Astrocyte (in vitro differentiated cells and primary cell): Measurements from ENCODE around the gene DNAAF5. TPM values are rescaled to one million over a fixed set of nuclear protein-coding genes. Genes with fewer than 3 reads are reported as not detected.
A peak's percentile ranks its signal among the peaks of the same experiment; 100 is the strongest.

Experiments
- DNase-seq: peaks from one replicate; pipeline ENCODE4 v3.0.0-alpha.2; 2010; ENCODE audit warnings: low read depth
- FAIRE-seq: peaks from 2 replicates; lab custom pipeline; 2011; peaks lifted over from hg19 to GRCh38; lab: Jason Lieb, UNC
- H2AFZ ChIP-seq: 2 replicates; pipeline ENCODE4 v1.6.0; 2012; ENCODE audit warnings: low read depth, low read length, inconsistent platforms
- H3K27ac ChIP-seq: 2 replicates; pipeline ENCODE4 v1.5.1; 2011; ENCODE audit warnings: low read depth, low read length, inconsistent platforms
- H3K27me3 ChIP-seq: 2 replicates; pipeline ENCODE4 v1.6.0; 2011; ENCODE audit warnings: low read length, inconsistent platforms; ENCODE audit not compliant: insufficient read depth
- H3K36me3 ChIP-seq: 2 replicates; pipeline ENCODE4 v1.5.1; 2011; ENCODE audit warnings: low read length, inconsistent platforms; ENCODE audit not compliant: insufficient read depth
- H3K4me1 ChIP-seq: 2 replicates; pipeline ENCODE4 v1.5.1; 2011; ENCODE audit warnings: low read length, inconsistent platforms; ENCODE audit not compliant: insufficient read depth
- H3K4me2 ChIP-seq: 2 replicates; pipeline ENCODE4 v1.6.0; 2012; ENCODE audit warnings: low read length, inconsistent platforms
- H3K4me3 ChIP-seq: 2 replicates; pipeline ENCODE4 v1.5.1; 2011; ENCODE audit warnings: low read depth, mild to moderate bottlenecking, low read length, inconsistent platforms; ENCODE audit not compliant: insufficient read depth
- H3K79me2 ChIP-seq: 2 replicates; pipeline ENCODE4 v1.6.0; 2012; ENCODE audit warnings: mild to moderate bottlenecking, low read length, inconsistent platforms; ENCODE audit not compliant: insufficient read depth
- H3K9ac ChIP-seq: 2 replicates; pipeline ENCODE4 v1.6.0; 2012; ENCODE audit warnings: mild to moderate bottlenecking, low read length, inconsistent platforms
- H3K9me3 ChIP-seq: 2 replicates; pipeline ENCODE4 v1.5.1; 2012; ENCODE audit warnings: low read depth, mild to moderate bottlenecking, low read length, inconsistent platforms; ENCODE audit not compliant: insufficient read depth
- H4K20me1 ChIP-seq: 2 replicates; pipeline ENCODE4 v1.6.0; 2012; ENCODE audit warnings: low read length, inconsistent platforms; ENCODE audit not compliant: insufficient read depth
- H3K27ac Mint-ChIP-seq: one replicate; pipeline ENCODE4 v1.8.0; 2021; ENCODE audit warnings: mild to moderate bottlenecking, mixed read lengths; ENCODE audit not compliant: unreplicated experiment
- H3K27me3 Mint-ChIP-seq: one replicate; pipeline ENCODE4 v1.8.0; 2021; ENCODE audit warnings: low read depth, mixed read lengths; ENCODE audit not compliant: unreplicated experiment
- H3K36me3 Mint-ChIP-seq: one replicate; pipeline ENCODE4 v1.8.0; 2021; ENCODE audit warnings: low read depth, mixed read lengths; ENCODE audit not compliant: unreplicated experiment
- H3K4me1 Mint-ChIP-seq: one replicate; pipeline ENCODE4 v1.8.0; 2021; ENCODE audit warnings: low read depth, mixed read lengths; ENCODE audit not compliant: unreplicated experiment
- H3K4me3 Mint-ChIP-seq: one replicate; pipeline ENCODE4 v1.8.0; 2021; ENCODE audit warnings: mild to moderate bottlenecking, moderate library complexity, mixed read lengths; ENCODE audit not compliant: unreplicated experiment
- H3K9me3 Mint-ChIP-seq: one replicate; pipeline ENCODE4 v1.8.0; 2021; ENCODE audit warnings: mild to moderate bottlenecking, mixed read lengths; ENCODE audit not compliant: unreplicated experiment
- CTCF ChIP-seq: IDR thresholded peaks from 2 replicates; pipeline ENCODE4 v1.5.1; 2011; ENCODE audit warnings: low read depth, mild to moderate bottlenecking, inconsistent platforms, low read length, moderate library complexity; ENCODE audit not compliant: insufficient read depth
- EZH2 ChIP-seq: IDR thresholded peaks from 2 replicates; pipeline ENCODE4 v1.6.1; 2012; ENCODE audit warnings: mild to moderate bottlenecking, low read length, inconsistent platforms; ENCODE audit not compliant: insufficient read depth
- total RNA-seq: library from RNA; stranded (reverse); gene quantifications from 2 replicates; pipeline ENCODE4 v1.2.1, GENCODE V29; 2021

The DNAAF5 gene
- total RNA-seq, 1 donor from 2014 or later: 24.5 TPM

GRCh38 chr7:761631-762030 lies 35.1 kb downstream of the DNAAF5 start:
- H3K4me1 Mint-ChIP-seq: no peaks in the 10 kb centered on the region
- no peak for FAIRE-seq
- DNase-seq: no peak
- H3K27ac Mint-ChIP-seq: no peak overlapping the region
- Histone ChIP-seq H3K27ac (no peak overlapping the region), H3K36me3 (peaks cover 20% of the 10 kb centered on the region), H3K4me1 (no peaks in the 10 kb centered on the region), H4K20me1 (no peaks in the 10 kb centered on the region), H3K79me2 (no peaks in the 10 kb centered on the region), H3K9me3 (peaks cover 4% of the 10 kb centered on the region), H3K27me3 (no peaks in the 10 kb centered on the region), H3K9ac (no peak overlapping the region), H2AFZ (no peak overlapping the region), H3K4me3 (no peak overlapping the region), H3K4me2 (no peak overlapping the region)
- H3K9me3 Mint-ChIP-seq: no peaks in the 10 kb centered on the region
- TF ChIP-seq EZH2: no peak
- TF ChIP-seq CTCF: no peak
- H3K36me3 Mint-ChIP-seq: peaks cover 29% of the 10 kb centered on the region
- no peaks in the 10 kb centered on the region for H3K27me3 Mint-ChIP-seq
- H3K4me3 Mint-ChIP-seq: peak overlapping the region; percentile 11

GRCh38 chr7:762885-763284 lies 36.4 kb downstream of the DNAAF5 start:
- no peaks in the 10 kb centered on the region for H3K4me1 Mint-ChIP-seq
- H3K27ac ChIP-seq: no peak overlapping the region
- H3K36me3 ChIP-seq: peaks cover 17% of the 10 kb centered on the region
- peaks cover 29% of the 10 kb centered on the region for H3K36me3 Mint-ChIP-seq
- no peak overlapping the region for H2AFZ ChIP-seq
- H3K4me3 Mint-ChIP-seq: no peak overlapping the region
- no peaks in the 10 kb centered on the region for H3K9me3 Mint-ChIP-seq
- no peaks in the 10 kb centered on the region for H3K4me1 ChIP-seq
- DNase-seq: no peak
- no peaks in the 10 kb centered on the region for H3K79me2 ChIP-seq
- H3K27me3 ChIP-seq: no peaks in the 10 kb centered on the region
- H3K27me3 Mint-ChIP-seq: no peaks in the 10 kb centered on the region
- H3K4me3 ChIP-seq: no peak overlapping the region
- no peaks in the 10 kb centered on the region for H4K20me1 ChIP-seq
- TF ChIP-seq EZH2 (no peak), CTCF (no peak)
- no peak overlapping the region for H3K9ac ChIP-seq
- H3K9me3 ChIP-seq: peaks cover 4% of the 10 kb centered on the region
- H3K27ac Mint-ChIP-seq: no peak overlapping the region
- H3K4me2 ChIP-seq: no peak overlapping the region
- no peak for FAIRE-seq

- Mint-ChIP-seq H3K27ac (no peak overlapping the region), H3K9me3 (no peaks in the 10 kb centered on the region), H3K4me1 (no peaks in the 10 kb centered on the region), H3K4me3 (no peak overlapping the region), H3K27me3 (no peaks in the 10 kb centered on the region), H3K36me3 (peaks cover 24% of the 10 kb centered on the region)
- H3K4me3 ChIP-seq: no peak overlapping the region
- peaks cover 4% of the 10 kb centered on the region for H3K9me3 ChIP-seq
- no peak overlapping the region for H3K27ac ChIP-seq
- H3K27me3 ChIP-seq: no peaks in the 10 kb centered on the region
- peaks cover 4% of the 10 kb centered on the region for H3K4me1 ChIP-seq
- TF ChIP-seq EZH2 (no peak), CTCF (no peak)
- no peak for DNase-seq
- H3K9ac ChIP-seq: no peak overlapping the region
- no peaks in the 10 kb centered on the region for H3K79me2 ChIP-seq
- H3K4me2 ChIP-seq: no peak overlapping the region
- no peaks in the 10 kb centered on the region for H4K20me1 ChIP-seq
- FAIRE-seq: no peak
- H2AFZ ChIP-seq: no peak overlapping the region
- peaks cover 12% of the 10 kb centered on the region for H3K36me3 ChIP-seq
Measured at GRCh38 chr7:763762-764161, 37.3 kb downstream of the DNAAF5 start.
